Measurements from ENCODE around the gene SH3D19. TPM values are rescaled to one million over a fixed set of nuclear protein-coding genes. Genes with fewer than 3 reads are reported as not detected.

Gene SH3D19
- polyA plus RNA-seq, 3 donors, result not detected

- Mint-ChIP-seq H3K4me1 (no peaks in the 10 kb centered on the region), H3K4me3 (no peak overlapping the region), H3K27ac (no peak overlapping the region), H3K27me3 (ENCODE audit: low read depth in 3 of 3) (peaks cover 1 to 4% (median 3%) of the 10 kb centered on the region in 3 donors), H3K9me3 (peaks cover 0 to 1% (median 0%) of the 10 kb centered on the region in 7 donors), H3K36me3 (no peaks in the 10 kb centered on the region)
- Histone ChIP-seq H3K4me3 (replicated peaks in 1 of 3; ENCODE audit: low read depth in 2 of 3, low read length in 3 of 3) (no peak overlapping the region), H3K9ac (ENCODE audit: insufficient read depth, low read length, poor library complexity, severe bottlenecking) (no peak overlapping the region), H3K4me2 (replicated peaks; ENCODE audit: extremely low read depth, low read length, poor library complexity, severe bottlenecking) (no peak overlapping the region), H3K27ac (ENCODE audit: low read depth in 1 of 2, low read length in 2 of 2) (no peak overlapping the region), H3K36me3 (replicated peaks in 1 of 2; ENCODE audit: control insufficient read depth in 1 of 2, insufficient read depth in 2 of 2, low read length in 2 of 2) (no peaks in the 10 kb centered on the region), H3K79me2 (ENCODE audit: insufficient read depth, low read length) (no peaks in the 10 kb centered on the region), H4K20me1 (ENCODE audit: insufficient read depth, low read length) (no peaks in the 10 kb centered on the region), H2AFZ (ENCODE audit: insufficient read depth, low read depth, low read length, poor library complexity, severe bottlenecking) (no peak overlapping the region), H3K9me3 (replicated peaks in 1 of 2; ENCODE audit: control insufficient read depth in 1 of 2, insufficient read depth in 1 of 2, low read length in 2 of 2) (no peaks in the 10 kb centered on the region), H3K27me3 (ENCODE audit: control insufficient read depth in 2 of 2, insufficient read depth in 2 of 2, low read length in 2 of 2) (no peaks in the 10 kb centered on the region), H3K4me1 (ENCODE audit: control insufficient read depth in 1 of 2, insufficient read depth in 2 of 2, low read length in 2 of 2) (no peaks in the 10 kb centered on the region)
- no peak for DNase-seq
- intact Hi-C loops (cut with micrococcal nuclease), result no loop called here
- 33% methylated on average over 2 of the region's 3 CpGs for WGBS (ENCODE audit: insufficient coverage)
- no peak for TF ChIP-seq CTCF (IDR thresholded peaks at IDR 0.05)
Measured at GRCh38 chr4:151206241-151207005, 119.0 kb downstream of the SH3D19 start.

GRCh38 chr4:151205722-151206121 lies 119.7 kb downstream of the SH3D19 start:
- Histone ChIP-seq H3K4me1 (ENCODE audit: control insufficient read depth in 1 of 2, insufficient read depth in 2 of 2, low read length in 2 of 2) (no peaks in the 10 kb centered on the region), H3K9me3 (replicated peaks in 1 of 2; ENCODE audit: control insufficient read depth in 1 of 2, insufficient read depth in 1 of 2, low read length in 2 of 2) (no peaks in the 10 kb centered on the region), H3K79me2 (ENCODE audit: insufficient read depth, low read length) (no peaks in the 10 kb centered on the region), H3K4me2 (replicated peaks; ENCODE audit: extremely low read depth, low read length, poor library complexity, severe bottlenecking) (no peak overlapping the region), H3K27ac (ENCODE audit: low read depth in 1 of 2, low read length in 2 of 2) (no peak overlapping the region), H4K20me1 (ENCODE audit: insufficient read depth, low read length) (no peaks in the 10 kb centered on the region), H3K4me3 (replicated peaks in 1 of 3; ENCODE audit: low read depth in 2 of 3, low read length in 3 of 3) (no peak overlapping the region), H3K27me3 (ENCODE audit: control insufficient read depth in 2 of 2, insufficient read depth in 2 of 2, low read length in 2 of 2) (no peaks in the 10 kb centered on the region), H3K36me3 (replicated peaks in 1 of 2; ENCODE audit: control insufficient read depth in 1 of 2, insufficient read depth in 2 of 2, low read length in 2 of 2) (no peaks in the 10 kb centered on the region), H2AFZ (ENCODE audit: insufficient read depth, low read depth, low read length, poor library complexity, severe bottlenecking) (no peak overlapping the region), H3K9ac (ENCODE audit: insufficient read depth, low read length, poor library complexity, severe bottlenecking) (no peak overlapping the region)
- Mint-ChIP-seq H3K27ac (no peak overlapping the region), H3K36me3 (no peaks in the 10 kb centered on the region), H3K27me3 (ENCODE audit: low read depth in 3 of 3) (peaks cover 1 to 4% (median 3%) of the 10 kb centered on the region in 3 donors), H3K4me1 (no peaks in the 10 kb centered on the region), H3K4me3 (no peak overlapping the region), H3K9me3 (peaks cover 0 to 1% (median 0%) of the 10 kb centered on the region in 7 donors)
- no peak for DNase-seq
- WGBS (ENCODE audit: insufficient coverage), result no CpG with 5 or more reads among the region's 1 CpG
- no peak for TF ChIP-seq CTCF (IDR thresholded peaks at IDR 0.05)
- intact Hi-C loops (cut with micrococcal nuclease), result no loop called here

All from CD14-positive monocyte (primary cell).